Measurements from ENCODE around the gene PRMT5.

DNA sequence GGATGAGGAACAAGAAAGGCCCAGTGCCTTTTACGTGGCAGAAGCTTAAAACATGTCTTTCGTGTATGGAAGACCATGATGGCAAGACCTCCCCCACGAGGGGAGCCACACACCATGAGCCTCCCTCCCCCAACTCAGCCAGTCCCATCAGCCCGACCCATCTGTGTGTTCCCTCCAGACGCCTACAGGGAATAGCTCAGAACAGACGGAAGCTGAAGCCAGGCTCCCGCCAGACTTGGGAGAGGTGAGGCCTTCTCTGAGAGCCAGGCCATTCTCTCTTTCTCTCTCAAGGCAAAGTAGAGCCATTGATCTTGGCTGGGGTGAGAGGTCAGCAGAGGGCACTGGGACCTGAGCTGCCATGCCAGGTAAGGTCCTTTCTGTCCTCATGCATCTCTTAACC lies 36.7 kb downstream of the PRMT5 start:
- TF ChIP-seq, protein P1, sequence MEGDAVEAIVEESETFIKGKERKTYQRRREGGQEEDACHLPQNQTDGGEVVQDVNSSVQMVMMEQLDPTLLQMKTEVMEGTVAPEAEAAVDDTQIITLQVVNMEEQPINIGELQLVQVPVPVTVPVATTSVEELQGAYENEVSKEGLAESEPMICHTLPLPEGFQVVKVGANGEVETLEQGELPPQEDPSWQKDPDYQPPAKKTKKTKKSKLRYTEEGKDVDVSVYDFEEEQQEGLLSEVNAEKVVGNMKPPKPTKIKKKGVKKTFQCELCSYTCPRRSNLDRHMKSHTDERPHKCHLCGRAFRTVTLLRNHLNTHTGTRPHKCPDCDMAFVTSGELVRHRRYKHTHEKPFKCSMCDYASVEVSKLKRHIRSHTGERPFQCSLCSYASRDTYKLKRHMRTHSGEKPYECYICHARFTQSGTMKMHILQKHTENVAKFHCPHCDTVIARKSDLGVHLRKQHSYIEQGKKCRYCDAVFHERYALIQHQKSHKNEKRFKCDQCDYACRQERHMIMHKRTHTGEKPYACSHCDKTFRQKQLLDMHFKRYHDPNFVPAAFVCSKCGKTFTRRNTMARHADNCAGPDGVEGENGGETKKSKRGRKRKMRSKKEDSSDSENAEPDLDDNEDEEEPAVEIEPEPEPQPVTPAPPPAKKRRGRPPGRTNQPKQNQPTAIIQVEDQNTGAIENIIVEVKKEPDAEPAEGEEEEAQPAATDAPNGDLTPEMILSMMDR (conservative IDR thresholded peaks at IDR 0.05), result no peak
- no peak for TF ChIP-seq ZFX (IDR thresholded peaks at IDR 0.05)
